Measurements from ENCODE around the gene PFDN2. TPM values are rescaled to one million over a fixed set of nuclear protein-coding genes. Genes with fewer than 3 reads are reported as not detected.

Gene PFDN2
- total and polyA plus RNA-seq, 2 of the 4 experiments (the other 2 are of a cell fraction), result 62.4 to 179 TPM

DNA sequence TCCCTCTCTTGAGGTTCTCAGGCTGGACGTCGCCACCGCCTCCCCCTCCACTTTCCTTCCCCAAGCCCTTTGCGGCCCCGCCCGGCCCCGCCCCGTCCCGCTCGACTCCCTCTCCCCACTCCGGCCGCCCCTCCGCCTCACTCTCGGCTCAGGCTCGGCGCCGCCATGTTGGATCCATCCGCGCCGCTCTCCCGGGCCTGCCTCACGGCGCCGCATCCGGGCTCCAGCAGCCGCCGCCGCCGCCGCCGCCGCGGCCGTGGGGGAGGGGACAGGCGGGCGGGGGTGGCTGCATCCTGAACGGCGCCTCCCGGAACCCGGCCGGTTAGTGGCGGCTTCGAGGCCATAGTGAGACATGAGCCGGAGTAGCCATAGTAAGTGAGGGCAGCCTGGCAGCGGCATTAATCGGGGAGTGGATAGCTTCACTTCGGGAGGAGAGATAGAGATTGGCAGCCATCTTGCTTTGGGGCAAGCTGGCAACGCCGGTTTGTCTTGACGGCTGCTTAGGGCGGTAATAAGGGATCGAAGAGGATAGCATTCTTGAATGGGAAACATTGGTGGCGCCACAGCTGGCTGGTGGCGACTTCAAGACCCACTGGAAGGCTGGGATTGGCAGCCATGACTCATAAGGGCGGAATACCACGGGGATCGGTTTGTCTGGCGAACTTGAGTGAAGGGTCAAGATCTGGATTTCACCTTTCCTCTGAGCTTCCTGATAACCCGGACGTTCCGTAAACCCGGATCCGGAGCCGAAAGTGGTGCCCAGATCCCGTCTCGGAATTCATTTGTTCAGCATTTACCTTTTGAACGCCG is 14.8 kb upstream of the PFDN2 start, which contains the start of gene DEDD:
TSS of gene DEDD (minus strand) at position 258 of the 810 bp plus-strand sequence. CDS start 8,205 bp downstream, outside the sequence.
- peak within 1 kb of the TSS; percentile 93 for H3K9ac ChIP-seq (ENCODE audit: low read depth, low read length)
- POLR2A ChIA-PET (ENCODE audit: unreplicated experiment), result interaction anchor here (0.6 to 1.5 kb wide), 3 partner anchors 9 to 93 kb away, joined by 6 to 9 read pairs (median 8); partner anchors contain the start of genes NIT1 and PFDN2
- no TSS peak for BruUV-seq (replicated peaks)
- peak within 1 kb of the TSS; percentile 72 for H3K4me3 ChIP-seq (ENCODE audit: insufficient read depth, low read depth, low read length)
- in situ Hi-C loops (cut with MboI; ENCODE audit: low sequenced_read_pairs) (no loop called here), dilution Hi-C loops (cut with HindIII; ENCODE audit: low sequenced_read_pairs, unreplicated experiment) (no loop called here), intact Hi-C loops (cut with micrococcal nuclease) (loop anchor here (1.0 kb wide), 1 partner anchor 14 kb away; the partner anchor contains the start of genes NIT1 and PFDN2)
- peak within 1 kb of the TSS; percentile 90 for H2AK5ac ChIP-seq (ENCODE audit: low read depth, low read length)
- H3K4ac ChIP-seq (ENCODE audit: low read depth, low read length), result peak within 1 kb of the TSS; percentile 97
- H3K18ac ChIP-seq (ENCODE audit: low read depth, low read length), result peak within 1 kb of the TSS; percentile 80
- peak within 1 kb of the TSS; percentile 99 for H2AK9ac ChIP-seq (replicated peaks; ENCODE audit: low read depth, low read length, poor library complexity)
- peak within 1 kb of the TSS; percentile 87 for H2BK5ac ChIP-seq (ENCODE audit: low read depth, low read length, poor library complexity, severe bottlenecking)
- DNase-seq (peak; percentile 96), ATAC-seq (ENCODE audit: low read depth) (peak; percentile 91)
- H2BK20ac ChIP-seq (ENCODE audit: low read depth, low read length), result peak within 1 kb of the TSS; percentile 40; the same call in 1 of the 2 replicates
- H3K4me1 ChIP-seq (ENCODE audit: control insufficient read depth, insufficient read depth, low read length), result no peaks in the 10 kb centered on the region; the same call in 1 of the 2 replicates
- no peaks in the 10 kb centered on the region for H3K27me3 ChIP-seq (ENCODE audit: control insufficient read depth, insufficient read depth, low read length)
- WGBS, 2 experiments (ENCODE audit: extremely low coverage in 2 of 2, insufficient read length in 1 of 2), result 0% methylated on average over 20 of the region's 68 CpGs; no CpG with 5 or more reads in 1 of the 2 experiments
- peaks cover 12% of the 10 kb centered on the region for H3K36me3 ChIP-seq (ENCODE audit: control insufficient read depth, insufficient read depth, low read length)
- H4K91ac ChIP-seq (ENCODE audit: insufficient read depth, low read depth, low read length), result peak within 1 kb of the TSS; percentile 94
- peaks cover 5% of the 10 kb centered on the region for H3K9me1 ChIP-seq (ENCODE audit: insufficient read depth, low read length)
- H4K8ac ChIP-seq (ENCODE audit: low read depth in 2 of 2, low read length in 2 of 2), result peak within 1 kb of the TSS; percentile 86 to 93
- peak within 1 kb of the TSS; percentile 88 for H3K14ac ChIP-seq (replicated peaks; ENCODE audit: low read depth, low read length)
- peak within 1 kb of the TSS; percentile 92 for H3K56ac ChIP-seq (ENCODE audit: extremely low read depth, insufficient read depth, low read length)
- H4K20me1 ChIP-seq (ENCODE audit: insufficient read depth, low read length), result no peaks in the 10 kb centered on the region
- peak within 1 kb of the TSS; percentile 91 for H2AFZ ChIP-seq (replicated peaks; ENCODE audit: low read length, poor library complexity)
- H3K9me3 ChIP-seq (ENCODE audit: control insufficient read depth, insufficient read depth, low read length), result no peaks in the 10 kb centered on the region
- CTCF ChIA-PET, result no interaction called here
- peak within 1 kb of the TSS; percentile 80 for H4K5ac ChIP-seq (ENCODE audit: low read depth, low read length)
- peak within 1 kb of the TSS; percentile 99 for H3K23ac ChIP-seq (ENCODE audit: low read depth, low read length)
- peak within 1 kb of the TSS; percentile 90 for H3K27ac ChIP-seq (ENCODE audit: insufficient read depth, low read length)
- H3K79me1 ChIP-seq (ENCODE audit: low read depth in 1 of 2, low read length in 2 of 2), result peaks cover 22 to 83% of the 10 kb centered on the region in 2 experiments
- peak within 1 kb of the TSS; percentile 78; the same call in 2 of the 3 replicates for H2BK15ac ChIP-seq (ENCODE audit: low read depth, low read length)
- H2BK120ac ChIP-seq (ENCODE audit: low read depth, low read length), result peak within 1 kb of the TSS; percentile 63
- TF ChIP-seq BHLHE40 (IDR thresholded peaks at IDR 0.05; ENCODE audit: low read depth, low read length) (0 out of 2 replicates have a peak, but pooled peaks have one; percentile 1), SMC3 (IDR thresholded peaks at IDR 0.05; ENCODE audit: low read depth, low read length) (no peak), MAZ (IDR thresholded peaks at IDR 0.05; ENCODE audit: borderline replicate concordance, low read depth, low read length) (peak; percentile 89; the same call in 1 of the 2 replicates)
- peak within 1 kb of the TSS; percentile 98 for H3K4me2 ChIP-seq (ENCODE audit: low read depth, low read length)
